GM12872 (cell line): ENCODE data around the gene SAXO1.

ENCODE experiments used
- CTCF ChIP-seq: IDR thresholded peaks from 3 replicates; pipeline ENCODE4 v1.5.1; 2011; ENCODE audit warnings: low read depth, mild to moderate bottlenecking, low read length, moderate library complexity; ENCODE audit not compliant: insufficient read depth

Gene SAXO1

GRCh38 chr9:18920141-18921084 is 112.6 kb downstream of the SAXO1 start:
- TF ChIP-seq CTCF, result no peak

DNA sequence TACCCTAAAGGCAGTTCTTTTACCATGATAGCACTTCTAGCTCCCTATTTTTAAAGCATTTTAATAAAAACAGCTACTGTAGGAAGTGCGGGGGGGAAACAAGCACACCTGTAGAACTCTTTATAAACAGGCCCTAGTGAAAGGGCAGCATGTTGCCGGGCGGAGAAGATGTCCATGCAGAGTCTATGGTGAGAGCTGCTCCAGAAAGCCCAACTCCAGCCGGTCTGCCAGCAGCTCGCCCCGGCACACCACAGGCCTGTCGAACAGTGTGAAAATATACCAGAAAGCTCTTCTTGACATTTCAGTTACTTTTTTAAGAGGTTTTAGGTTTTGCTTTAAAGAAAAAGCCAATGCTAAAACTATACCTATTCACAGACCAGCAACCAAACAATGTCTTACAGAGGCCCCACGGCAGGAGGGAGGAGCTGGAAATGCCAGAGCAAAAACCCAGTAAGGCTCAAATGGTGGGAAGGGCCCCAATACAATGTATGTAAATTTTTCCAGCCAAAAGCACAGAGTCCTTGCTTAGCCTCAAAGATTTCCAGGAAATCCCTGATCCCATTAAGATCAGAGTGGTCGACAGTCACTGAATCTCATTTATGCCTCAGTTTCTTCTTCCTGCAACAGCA is 121.2 kb downstream of the SAXO1 start:
- no peak for TF ChIP-seq CTCF

DNA sequence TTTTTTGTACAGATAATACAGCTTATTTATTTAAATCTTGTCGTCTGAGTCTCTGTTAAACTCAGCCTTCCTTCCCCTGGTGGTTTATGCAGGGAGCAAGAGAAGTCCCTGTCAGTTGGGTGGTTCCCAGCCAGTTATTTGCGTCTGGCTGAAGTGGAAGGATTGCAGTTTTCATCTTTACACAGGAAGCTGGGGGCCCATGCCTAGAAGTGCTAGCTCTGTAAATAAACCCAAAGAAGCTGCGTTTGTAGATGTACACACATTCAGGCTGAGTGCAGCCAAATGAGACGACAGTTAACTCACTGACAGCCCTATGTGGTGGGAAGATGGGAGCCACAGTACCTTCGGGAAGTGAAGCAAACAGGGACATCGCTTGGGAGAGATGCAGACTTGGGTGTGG is 122.1 kb downstream of the SAXO1 start:
- no peak for TF ChIP-seq CTCF

DNA sequence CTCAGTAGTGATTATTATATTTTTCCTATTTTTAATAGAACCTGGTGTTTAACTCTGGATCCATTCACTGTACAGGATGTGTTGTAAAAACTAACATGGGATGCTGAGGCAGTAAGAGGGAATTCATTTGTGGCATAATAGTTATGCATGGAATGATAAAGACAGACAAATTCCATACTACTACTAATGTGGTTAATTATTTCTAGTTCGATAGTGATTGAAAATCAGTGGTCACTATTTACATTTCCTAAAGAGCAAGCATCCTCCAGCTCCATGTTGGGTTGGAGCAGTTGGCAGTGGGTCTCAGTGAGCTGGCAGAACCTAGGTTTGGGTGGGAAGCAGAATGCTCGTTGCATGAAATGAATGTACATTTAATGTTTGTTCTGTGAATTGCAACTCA is 122.6 kb downstream of the SAXO1 start:
- TF ChIP-seq CTCF, result no peak

- TF ChIP-seq CTCF, result no peak
These were observed 123.6 kb downstream of the SAXO1 start for GRCh38 chr9:18909140-18910018.

DNA sequence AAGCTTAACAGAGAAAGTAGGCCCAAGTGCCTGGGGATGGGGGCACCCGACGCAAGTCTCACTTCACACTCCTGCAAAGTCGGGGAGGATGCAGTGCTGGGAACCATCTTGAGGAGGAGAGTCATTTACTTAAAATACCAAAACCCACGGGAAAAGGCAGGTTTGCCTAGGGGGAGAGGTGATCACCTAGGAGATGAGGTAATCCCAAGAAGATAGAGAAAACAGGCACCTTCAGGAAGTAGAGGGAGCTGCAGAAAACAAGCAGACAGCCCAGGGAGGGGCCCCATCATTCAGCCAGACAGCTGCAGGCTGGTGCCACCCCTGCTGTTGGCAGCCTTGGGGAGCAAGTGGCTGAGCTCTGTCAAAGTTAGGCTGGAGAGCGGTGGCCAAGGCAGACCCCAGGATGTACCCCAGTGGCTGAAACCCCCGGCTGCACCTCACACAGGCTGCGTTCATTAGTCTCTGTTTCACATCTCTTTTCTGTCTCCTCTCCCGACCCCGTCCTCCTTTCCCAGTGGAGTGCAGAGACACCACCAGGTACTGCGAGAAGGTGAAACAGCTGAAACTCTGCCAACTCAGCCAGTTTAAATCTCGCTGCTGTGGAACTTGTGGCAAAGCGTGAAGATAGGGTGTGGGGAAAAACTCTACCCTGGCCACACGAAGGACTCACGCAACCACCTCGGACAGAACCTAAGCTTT is 124.9 kb downstream of the SAXO1 start:
- TF ChIP-seq CTCF, result no peak
